IPS DF 4.7 (cell line): ENCODE measurements around the gene NEGR1.

ENCODE experiments used
- DNase-seq: peaks from one replicate; pipeline ENCODE4 v3.0.0-alpha.2; 2013; ENCODE audit warnings: low spot score; ENCODE audit errors: extremely low read depth

Gene NEGR1

DNA sequence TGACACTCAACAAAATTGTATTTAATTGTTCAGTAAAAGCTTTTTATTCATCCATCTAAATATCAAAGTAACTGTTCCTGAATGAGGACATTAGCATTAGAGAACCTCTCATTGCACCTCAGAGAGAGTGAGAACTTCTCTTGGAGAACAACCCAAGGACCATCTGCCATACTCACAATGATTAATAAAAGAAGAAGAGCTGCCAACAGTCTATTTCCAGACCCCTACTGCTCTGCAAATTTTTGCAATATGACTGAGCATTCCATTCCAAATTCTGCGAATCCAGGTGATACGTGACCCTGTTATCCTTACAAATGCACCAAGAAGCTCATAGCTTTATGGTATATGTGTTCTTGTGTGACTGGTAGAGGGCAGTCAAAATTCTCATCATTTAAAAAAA is 422.5 kb downstream of the NEGR1 start:
- DNase-seq: no peak

DNA sequence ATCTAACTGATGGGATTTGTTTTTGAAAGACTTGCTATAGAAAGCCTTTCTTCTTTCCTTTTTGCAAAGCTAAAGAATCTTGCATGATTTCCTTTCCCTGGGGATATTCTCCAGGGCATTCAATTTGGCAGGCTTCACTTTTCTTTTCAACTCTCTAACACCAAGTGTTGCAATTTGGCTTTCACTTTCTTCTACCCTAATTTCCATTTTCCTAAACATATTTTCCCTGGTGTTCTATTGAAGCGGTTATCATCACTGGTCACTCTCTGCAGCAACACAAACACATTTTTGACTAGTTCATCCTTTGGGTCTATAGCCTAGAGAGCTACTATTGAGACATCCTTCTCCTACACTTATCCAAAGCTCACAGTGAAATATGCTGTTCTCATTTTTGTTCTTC is 424.5 kb downstream of the NEGR1 start:
- no peak for DNase-seq

DNA sequence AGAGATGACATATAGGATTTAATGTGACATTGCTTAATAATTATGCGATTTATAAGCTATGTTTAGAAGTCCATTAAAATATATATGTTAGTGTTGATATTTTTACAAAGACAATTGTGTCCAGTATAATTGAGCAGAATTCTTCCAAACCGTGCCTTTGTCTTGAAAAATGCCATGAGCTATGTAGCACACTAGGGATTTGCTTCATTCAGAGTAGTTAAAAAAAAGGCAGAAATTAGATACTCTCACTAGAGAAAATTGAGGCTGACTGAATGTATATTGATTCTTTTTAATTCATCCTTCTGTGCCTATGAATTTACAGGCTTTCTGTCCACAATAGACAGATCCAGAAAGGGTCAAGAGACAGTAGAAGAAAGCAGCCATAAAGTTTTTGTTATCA is 429.0 kb downstream of the NEGR1 start:
- no peak for DNase-seq

DNA sequence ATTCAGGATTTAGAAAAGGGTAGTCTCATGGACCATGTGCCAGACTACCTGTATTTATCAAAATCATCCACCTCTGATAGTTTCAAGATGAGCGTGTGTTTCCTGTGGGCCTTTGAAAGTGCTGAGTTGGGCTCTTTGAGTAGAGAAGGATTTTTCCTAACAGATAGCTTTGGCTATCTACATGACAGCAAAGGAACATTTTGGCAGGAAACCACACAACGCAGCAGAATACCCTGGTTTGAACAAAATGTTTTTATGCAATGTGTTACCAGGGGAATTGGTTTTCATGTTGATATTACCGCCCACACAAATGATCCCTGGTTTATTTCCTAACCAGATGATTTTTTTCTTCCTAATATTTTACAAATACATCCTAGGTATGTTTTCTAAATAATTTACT is 431.4 kb downstream of the NEGR1 start:
- DNase-seq: no peak

- DNase-seq: no peak
Observed at GRCh38 chr1:71850515-71850914, 431.8 kb downstream of the NEGR1 start.

- no peak for DNase-seq
Observed at GRCh38 chr1:71843012-71843411, 439.3 kb downstream of the NEGR1 start.

- no peak for DNase-seq
Observed at GRCh38 chr1:71839876-71840275, 442.5 kb downstream of the NEGR1 start.

- DNase-seq: no peak
Observed at GRCh38 chr1:71836904-71837303, 445.4 kb downstream of the NEGR1 start.

DNA sequence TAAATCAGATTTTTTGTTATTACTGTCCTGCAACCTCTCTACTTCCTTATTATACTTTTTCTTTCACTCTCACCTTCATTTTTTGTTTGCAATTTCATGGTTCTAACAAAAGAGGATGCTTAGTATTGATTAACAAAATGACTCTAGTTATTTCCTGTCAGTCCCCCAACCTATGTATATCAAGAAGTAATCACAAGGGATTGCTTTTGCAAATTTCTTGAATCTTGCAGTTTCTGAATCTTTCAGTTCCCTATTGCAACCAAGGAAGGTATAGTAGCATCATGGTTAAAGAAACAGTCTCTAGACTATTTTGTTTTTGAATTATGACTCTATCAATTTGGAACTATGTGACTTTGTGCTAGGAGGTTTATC is 446.9 kb downstream of the NEGR1 start:
- DNase-seq: no peak

GRCh38 chr1:71834601-71835441 is 447.5 kb downstream of the NEGR1 start:
- no peak for DNase-seq

DNA sequence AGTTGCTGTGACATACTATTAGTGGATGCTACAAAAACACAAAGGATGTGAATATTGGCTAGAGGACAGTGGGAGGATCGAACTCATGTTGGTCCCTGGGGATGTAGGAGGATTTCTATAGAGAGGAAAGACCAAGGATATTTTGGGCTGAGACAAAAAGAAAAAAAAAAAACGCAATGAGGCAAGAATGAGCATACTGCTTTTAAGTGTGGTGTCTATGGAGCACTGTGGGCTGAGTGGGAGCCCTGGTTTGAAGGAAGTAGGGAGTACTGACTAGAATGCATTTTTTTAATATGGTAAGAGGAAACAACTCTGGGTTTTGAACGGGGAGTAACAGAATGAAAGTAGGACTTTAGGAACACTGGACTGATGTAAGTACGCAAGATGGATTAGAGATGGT is 450.7 kb downstream of the NEGR1 start:
- no peak for DNase-seq

DNA sequence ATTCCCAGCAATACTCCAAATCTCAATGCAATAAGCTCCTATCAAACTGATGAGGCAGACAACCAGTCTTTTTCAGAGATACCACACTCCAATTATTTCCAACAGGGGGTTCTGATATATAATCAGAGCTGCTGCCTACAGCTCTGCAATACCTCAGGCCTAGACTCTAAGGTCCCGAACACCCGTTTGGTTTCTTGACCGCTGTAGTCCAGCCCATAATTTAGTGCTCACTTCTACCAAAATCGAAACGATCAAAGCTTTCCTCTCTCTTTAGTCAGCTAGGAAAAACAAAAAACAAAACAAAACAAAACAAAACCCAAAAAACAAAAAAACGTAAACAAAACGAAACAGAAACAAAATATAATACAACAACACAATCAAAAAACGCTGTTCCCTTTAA is 453.0 kb downstream of the NEGR1 start:
- DNase-seq: no peak

DNA sequence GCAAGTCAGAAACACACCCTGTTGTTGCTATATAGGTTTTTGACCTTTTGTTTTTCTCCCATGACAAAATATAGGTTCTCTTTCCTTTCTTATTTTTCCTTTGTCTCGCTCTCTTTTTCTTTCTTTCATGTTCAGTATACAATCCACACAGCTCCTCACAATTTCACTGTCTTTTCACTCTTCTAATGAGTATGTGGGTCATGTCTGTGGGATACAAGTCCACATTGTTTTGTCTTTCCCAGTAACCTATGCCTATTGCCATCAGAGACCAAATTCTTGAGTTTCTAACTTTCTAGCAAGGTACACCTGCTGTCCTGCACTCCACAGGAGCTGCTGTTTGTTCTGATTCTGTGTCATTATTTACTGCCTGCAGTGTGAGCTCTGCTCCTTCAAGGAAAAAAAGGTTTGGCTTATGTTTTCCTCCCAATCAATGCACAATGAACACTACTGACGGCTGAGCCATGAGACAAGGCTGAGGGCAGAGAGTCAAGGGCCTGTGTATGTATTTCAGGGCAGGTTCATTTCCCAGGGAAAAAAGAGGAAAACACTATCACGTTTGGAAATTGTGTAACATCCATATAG is 453.8 kb downstream of the NEGR1 start:
- no peak for DNase-seq

GRCh38 chr1:71823708-71824305 is 458.5 kb downstream of the NEGR1 start:
- DNase-seq: no peak

GRCh38 chr1:71817028-71817427 is 465.3 kb downstream of the NEGR1 start:
- DNase-seq: no peak

- no peak for DNase-seq
Observed at GRCh38 chr1:71809085-71809484, 473.3 kb downstream of the NEGR1 start.

- DNase-seq: no peak
Observed at GRCh38 chr1:71804140-71804539, 478.2 kb downstream of the NEGR1 start.

DNA sequence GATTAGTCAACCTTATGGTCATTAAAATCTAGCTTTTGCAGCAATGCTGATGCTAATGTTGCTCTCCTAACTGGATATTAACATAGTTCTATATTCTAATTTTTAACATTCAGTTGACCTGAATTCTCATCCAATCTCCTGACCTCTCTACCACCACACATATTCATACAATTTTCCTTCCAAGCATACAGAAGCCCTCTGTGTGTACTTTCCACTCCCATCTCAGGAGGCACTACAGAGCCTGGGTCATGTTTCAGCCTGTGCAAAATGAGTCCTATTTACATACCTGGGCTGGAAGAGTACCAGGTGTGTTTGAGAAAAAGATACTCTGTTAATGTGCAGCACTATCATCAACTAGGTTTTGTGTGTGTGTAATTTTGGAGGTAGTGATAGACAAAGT is 486.3 kb downstream of the NEGR1 start:
- DNase-seq: no peak

GRCh38 chr1:71792264-71792663 is 490.1 kb downstream of the NEGR1 start:
- DNase-seq: no peak

- no peak for DNase-seq
Observed at GRCh38 chr1:71788113-71788512, 494.2 kb downstream of the NEGR1 start.

GRCh38 chr1:71787699-71788098 is 494.6 kb downstream of the NEGR1 start:
- DNase-seq: no peak

- no peak for DNase-seq
Observed at GRCh38 chr1:71786218-71786617, 496.1 kb downstream of the NEGR1 start.

DNA sequence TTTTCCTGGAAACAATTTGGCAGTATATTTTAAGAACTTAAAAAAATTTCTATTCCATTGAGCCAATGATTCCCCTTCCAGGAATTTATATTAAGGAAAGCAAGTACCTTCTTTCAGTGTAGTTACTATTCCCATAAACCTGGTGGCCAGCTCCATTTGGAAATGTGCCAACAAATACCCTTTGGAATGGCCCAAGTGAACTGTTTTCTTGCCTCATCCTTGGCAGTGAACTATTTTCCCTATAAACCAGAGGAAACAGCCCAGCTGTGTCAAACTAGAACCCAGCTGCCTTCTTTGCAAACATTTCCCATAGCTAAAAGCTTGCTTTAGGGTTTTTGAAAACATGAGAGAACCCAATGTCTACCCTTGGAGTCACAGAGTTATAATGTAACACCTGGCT is 496.9 kb downstream of the NEGR1 start:
- no peak for DNase-seq
